ENCODE data around the gene TOM1L2.
"Not testable (repeated sequence)": the region's sequence is repeated elsewhere in the genome, so short reads cannot be mapped to it uniquely, and the experiment has no call there.

TOM1L2 gene

DNA sequence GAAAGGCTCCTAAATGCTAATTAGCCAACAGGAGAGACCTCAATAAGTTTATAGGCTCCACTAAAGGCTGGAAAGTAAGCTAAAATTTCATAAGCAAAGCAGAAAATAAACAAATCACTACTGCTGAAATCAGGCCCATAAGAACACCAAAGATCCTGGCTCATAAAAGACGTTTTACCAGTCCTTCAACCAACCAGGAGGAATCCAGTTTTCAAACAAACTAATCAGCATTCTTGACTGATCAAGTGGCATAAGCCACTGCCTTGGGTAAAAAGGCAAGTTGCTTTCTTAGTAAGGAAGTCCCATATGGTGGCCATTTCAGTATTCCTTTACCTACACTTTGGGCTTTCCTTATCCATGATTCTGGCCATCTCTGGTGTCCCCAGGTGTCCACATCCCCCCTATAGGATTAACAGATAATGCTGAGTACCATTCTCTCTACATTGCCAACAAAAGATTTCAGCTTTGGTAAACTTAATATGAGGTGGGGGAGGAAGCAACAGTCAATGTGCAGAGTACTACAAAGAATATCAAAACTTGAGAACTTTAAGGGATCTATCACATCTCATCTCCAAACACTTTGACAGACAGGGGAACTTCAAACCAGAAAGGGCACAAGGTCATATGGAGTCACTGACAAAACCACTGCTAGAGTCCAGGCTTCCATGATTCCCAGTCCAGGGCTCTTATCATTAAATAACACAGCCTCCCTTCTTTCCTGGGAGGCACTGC is 1.3 kb downstream of the TOM1L2 start:
- peak; percentile 31 for DNase-seq (ENCODE audit: low read depth)

- no peak for DNase-seq (ENCODE audit: low read depth)
These were observed 5.8 kb downstream of the TOM1L2 start for GRCh38 chr17:17966399-17966798.

- no peak for DNase-seq (ENCODE audit: low read depth)
These were observed 7.0 kb downstream of the TOM1L2 start for GRCh38 chr17:17965152-17965721.

GRCh38 chr17:17964710-17965109 is 7.5 kb downstream of the TOM1L2 start:
- no peak for DNase-seq (ENCODE audit: low read depth)

DNA sequence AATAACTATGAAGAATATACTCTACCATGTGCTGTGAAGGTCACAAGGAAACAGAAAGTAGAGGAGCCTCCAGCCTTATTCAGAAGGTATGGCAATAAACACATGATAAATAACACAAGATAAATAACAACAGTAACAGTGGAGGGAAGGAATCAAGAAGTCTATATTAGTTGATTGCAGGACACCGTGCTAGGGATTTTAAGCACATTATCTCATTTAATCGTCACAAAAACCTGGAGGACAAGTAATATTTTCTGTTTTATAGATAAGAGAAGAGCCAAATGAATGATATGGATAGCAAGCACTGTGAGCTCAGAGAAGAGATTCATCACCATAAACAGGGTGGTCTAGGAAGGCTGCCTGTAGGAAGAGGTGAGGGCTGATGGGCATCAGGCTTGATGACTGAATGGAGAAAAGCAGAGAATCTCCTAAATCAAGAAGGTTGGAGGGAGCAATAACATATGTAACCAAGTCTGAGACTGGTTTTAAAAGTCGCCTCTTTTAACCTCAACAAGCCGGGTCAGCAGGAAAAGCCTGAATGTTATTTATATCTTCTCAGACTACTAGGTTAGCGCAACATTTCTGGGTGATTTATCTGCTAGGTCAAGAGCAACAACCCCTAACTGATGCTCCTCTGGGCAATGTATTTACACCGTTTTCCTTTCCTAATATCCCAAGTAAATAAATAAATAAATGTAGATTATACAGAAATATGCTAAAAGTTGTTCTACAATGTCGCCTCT is 8.3 kb downstream of the TOM1L2 start:
- DNase-seq (ENCODE audit: low read depth) = no peak

DNA sequence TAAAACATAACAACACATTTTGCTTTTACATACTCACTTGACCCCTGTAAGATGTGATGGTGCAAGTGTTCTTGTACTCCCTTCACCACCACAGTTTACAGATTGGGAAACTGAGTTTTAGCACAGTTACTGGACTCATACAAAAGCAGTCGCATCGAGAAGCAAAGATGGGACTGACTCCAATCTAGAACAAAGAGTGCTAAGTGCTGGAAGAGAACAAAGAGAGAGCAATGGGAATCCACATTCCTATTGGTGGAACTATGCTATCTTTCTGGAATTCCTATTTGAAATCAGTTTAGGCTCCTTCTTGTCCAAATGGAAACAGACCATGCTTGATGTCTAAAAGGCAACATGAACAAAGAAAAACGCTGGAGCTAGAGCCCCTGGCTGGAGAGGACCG is 9.1 kb downstream of the TOM1L2 start:
- DNase-seq (ENCODE audit: low read depth) = no peak

DNA sequence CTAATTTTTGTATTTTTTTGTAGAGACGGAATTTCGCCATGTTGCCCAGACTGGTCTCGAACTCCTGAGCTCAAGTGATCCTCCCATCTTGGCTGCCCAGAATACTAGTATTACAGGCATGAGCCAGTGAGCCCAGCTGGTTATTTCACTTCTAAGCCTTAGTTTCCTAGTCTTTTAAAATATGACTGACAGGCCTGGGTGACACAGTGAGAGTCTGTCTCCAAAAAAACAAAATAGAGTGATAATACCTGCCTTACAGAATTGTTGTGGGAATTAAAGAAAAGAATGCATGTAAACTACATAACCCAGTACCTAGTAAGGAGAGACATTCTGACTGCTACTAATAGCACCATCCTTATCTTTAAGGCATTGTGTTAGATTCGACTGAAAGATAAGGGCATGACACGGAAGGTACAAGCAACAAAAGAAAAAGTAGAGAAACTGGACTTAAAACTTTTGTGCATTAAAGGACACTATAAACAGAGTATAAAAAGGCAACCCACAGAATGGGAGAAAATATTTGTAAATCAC is 11.6 kb downstream of the TOM1L2 start:
- no peak for DNase-seq (ENCODE audit: low read depth)

- DNase-seq (ENCODE audit: low read depth) = peak; percentile 38
These were observed 12.5 kb downstream of the TOM1L2 start for GRCh38 chr17:17959520-17960361.

DNA sequence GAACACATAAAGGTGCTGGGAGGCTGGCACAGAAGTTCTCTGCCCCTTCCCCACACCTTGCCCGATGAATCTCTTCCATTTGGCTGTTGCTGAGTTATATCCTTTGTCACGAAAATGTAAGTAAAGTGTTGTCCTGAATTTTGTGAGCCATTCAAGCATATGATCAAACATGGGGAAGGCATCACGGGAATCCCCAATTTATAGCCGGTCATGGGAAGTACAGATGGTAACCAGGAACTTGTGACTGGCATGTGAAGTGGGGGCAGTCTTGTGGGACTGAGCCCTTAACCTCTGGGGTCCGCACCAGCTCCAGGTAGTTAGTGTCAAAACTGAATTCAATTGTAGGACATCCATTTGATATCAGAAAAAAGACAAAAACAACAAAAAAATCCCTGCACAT is 13.2 kb downstream of the TOM1L2 start:
- no peak for DNase-seq (ENCODE audit: low read depth)

GRCh38 chr17:17957584-17957916 is 14.7 kb downstream of the TOM1L2 start:
- DNase-seq (ENCODE audit: low read depth) = no peak

DNA sequence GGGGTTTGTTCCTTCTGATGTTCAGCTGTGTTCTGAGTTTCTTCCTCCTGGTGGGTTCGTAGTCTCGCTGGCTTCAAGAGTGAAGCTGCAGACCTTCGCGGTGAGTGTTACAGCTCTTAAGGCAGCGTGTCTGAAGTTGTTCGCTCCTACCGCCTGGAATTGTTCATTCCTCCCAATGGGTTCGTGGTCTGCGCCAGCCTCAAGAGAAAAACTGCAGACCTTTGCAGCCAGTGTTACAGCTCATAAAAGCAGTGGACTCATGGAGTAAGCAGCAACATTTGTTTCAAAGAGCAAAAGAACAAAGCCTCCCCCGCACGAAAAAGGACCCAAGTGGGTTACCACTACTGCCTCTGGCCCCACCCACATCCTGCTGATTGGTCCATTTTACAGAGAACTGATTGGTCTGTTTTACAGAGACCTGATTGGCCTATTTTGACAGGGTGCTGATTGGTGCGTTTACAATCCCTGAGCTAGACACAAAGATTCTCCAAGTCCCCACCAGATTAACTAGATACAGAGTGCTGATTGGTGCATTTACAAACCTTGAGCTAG is 16.3 kb downstream of the TOM1L2 start:
- DNase-seq (ENCODE audit: low read depth) = not testable (repeated sequence)

DNA sequence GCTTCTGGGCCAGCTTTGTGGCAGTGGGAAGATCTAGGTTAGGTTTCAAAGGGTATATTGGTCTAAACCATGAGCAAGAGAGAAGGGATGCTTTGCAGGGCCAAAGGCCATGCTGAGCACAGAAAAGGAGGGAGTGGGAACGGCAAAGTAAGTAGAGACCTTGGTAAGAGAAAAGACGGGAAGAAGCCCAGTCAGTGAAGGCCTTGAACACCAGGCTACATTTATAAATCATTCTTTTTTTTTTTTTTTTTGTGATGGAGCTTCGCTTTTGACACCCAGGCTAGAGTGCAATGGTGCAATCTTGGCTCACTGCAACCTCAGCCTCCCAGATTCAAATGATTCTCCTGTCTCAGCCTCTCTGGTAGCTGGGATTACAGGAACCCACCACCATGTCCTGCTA is 18.1 kb downstream of the TOM1L2 start:
- no peak for DNase-seq (ENCODE audit: low read depth)

- DNase-seq (ENCODE audit: low read depth) = no peak
These were observed 19.5 kb downstream of the TOM1L2 start for GRCh38 chr17:17952691-17953090.

DNA sequence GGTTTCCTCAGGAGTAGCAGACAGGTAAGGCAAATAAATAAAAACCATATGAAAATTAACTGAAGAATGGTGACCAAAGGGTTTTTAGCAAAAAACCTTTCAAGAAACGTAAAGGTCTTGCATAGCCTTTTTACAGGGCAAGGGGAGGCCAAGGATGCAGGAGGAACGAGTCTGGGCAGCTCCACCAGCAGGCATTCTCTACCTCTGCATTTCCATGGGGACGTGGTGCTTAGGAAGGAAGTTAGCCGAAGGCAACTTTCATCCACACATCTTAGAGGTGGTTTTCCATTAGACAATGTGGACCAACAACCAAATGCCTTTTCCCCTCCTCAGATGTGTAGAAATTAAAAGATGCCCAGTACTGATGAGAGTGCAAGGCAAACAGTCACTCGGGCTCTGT is 20.7 kb downstream of the TOM1L2 start:
- no peak for DNase-seq (ENCODE audit: low read depth)

GRCh38 chr17:17950806-17951205 is 21.4 kb downstream of the TOM1L2 start:
- DNase-seq (ENCODE audit: low read depth) = no peak

DNA sequence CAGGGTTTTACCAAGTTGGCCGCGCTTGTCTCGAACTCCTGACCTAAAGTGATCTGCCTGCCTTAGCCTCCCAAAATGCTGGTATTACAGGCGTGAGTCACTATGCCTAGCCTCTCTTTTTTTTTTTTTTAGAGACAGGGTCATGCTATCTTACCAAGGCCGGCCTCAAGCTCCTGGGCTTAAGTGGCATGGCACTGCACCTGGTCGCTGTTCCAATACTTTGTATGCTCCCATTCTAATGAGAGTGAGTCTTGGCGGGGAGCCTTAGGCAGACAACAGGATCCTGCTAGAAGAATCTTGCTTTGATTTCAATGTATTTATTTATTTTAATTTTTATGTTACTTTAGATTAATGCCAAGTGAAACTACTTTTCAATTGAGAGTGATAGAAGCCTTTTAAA is 21.9 kb downstream of the TOM1L2 start:
- DNase-seq (ENCODE audit: low read depth) = no peak

DNA sequence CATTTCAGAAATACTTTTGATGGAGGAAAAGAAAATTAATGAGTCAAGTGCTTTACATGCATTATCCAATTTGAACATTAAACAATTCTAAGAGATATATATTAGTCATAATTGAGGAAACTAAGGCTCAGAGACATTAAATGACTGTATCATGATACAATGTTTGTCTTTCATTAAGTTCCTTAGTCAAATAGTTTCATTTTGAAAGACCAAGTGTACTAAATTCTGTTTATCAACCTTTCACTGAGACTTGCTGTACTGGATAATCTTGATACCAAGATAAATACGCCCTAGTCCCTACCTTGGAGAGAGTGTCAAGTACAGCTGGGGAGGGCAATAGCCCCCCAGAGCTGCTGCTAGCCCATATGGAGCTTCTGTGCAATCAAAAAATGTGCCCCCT is 24.2 kb downstream of the TOM1L2 start:
- no peak for DNase-seq (ENCODE audit: low read depth)

GRCh38 chr17:17947309-17947708 is 24.9 kb downstream of the TOM1L2 start:
- no peak for DNase-seq (ENCODE audit: low read depth)

DNA sequence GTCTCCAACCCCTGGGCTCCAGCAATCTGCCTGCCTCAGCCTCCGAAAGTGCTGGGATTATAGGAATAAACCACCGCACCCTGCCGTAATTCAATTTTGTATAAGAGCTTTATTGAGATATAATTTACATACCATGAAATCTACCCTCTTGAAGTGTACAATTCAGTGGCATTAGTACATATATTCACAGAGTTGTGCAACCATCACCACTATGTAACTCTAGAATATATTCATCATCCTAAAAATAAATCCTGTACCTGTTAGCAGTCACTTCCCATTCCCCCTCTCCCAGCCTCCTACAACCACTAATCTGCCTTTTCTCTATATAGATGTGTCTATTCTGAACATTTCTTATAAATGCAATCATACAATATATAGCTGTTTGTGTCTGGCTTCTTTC is 26.1 kb downstream of the TOM1L2 start:
- no peak for DNase-seq (ENCODE audit: low read depth)

DNA sequence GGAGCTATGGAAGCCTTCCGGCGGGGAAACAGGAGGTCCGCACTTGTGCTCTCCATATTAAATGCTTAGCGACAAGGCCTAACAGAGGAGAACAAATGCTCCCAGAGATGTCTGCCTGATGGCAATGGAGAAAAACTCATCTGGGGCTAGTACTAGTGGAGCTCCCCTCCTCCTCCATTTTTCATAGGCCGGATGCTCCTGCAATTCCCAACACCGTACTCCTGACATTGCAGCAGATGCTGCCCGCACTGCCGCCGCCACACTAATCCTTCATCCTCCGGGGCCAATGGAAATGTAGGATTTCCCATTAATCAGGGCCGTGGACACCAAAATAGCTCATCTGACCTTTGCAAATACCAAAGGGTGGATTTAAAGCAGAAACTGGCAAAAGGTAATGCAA is 27.5 kb downstream of the TOM1L2 start:
- DNase-seq (ENCODE audit: low read depth) = no peak

DNA sequence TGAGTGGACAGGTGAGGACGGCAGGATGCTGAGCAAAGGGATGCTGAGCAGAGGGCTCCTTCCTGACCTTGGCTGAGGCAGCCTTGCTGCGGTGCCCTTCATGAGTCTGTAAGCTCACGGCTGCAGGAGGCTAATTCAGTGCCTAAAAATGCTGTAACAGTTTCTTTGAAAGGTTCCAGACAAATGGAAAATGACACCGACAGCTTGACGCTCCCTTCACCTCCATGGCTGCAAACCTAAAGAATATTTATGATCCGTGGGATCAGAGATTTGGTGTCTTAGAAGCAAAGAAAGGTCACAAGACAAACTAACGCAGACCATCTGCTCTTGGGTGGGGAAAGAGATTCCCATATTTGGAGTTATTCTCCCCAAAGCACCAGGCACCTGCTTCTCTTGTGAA is 28.0 kb downstream of the TOM1L2 start:
- no peak for DNase-seq (ENCODE audit: low read depth)

Data from fibroblast of gingiva (primary cell).